Urinary bladder (tissue), 4 donors: ENCODE results near the gene SLC6A8. TPM values are rescaled to one million over a fixed set of nuclear protein-coding genes. Genes with fewer than 3 reads are reported as not detected.

Experiments
- DNase-seq: peaks from one replicate; pipeline ENCODE4 v3.0.0-alpha.2; 2015; ENCODE audit errors: extremely low spot score
- H3K27ac ChIP-seq: one replicate; pipeline ENCODE4 v1.5.1; 2013; ENCODE audit warnings: low read depth, mild to moderate bottlenecking, moderate library complexity
- H3K36me3 ChIP-seq: one replicate; pipeline ENCODE4 v1.6.1; 2013; ENCODE audit warnings: mild to moderate bottlenecking, moderate library complexity; ENCODE audit not compliant: insufficient read depth
- H3K4me1 ChIP-seq: one replicate; pipeline ENCODE4 v1.6.1; 2013; ENCODE audit warnings: mild to moderate bottlenecking, moderate library complexity; ENCODE audit not compliant: insufficient read depth
- H3K4me3 ChIP-seq: one replicate; pipeline ENCODE4 v1.5.1; 2013; ENCODE audit warnings: low read depth, low read length
- WGBS: extraction: QIAGEN DNeasy Blood & Tissue Kit; methylation state at CpG from one replicate; pipeline ENCODE4 v1.1.7; 2013; 5-methylcytosine and 5-hydroxymethylcytosine counted together
- polyA plus RNA-seq: library from polyadenylated mRNA; stranded (reverse); fragments of 200-250 nt; gene quantifications from one replicate; pipeline ENCODE4 v1.2.3, GENCODE V29; 2013
- total RNA-seq: library from RNA; depleted of rRNA; stranded (reverse); fragments of >200 nt; gene quantifications from one replicate; pipeline ENCODE4 v1.2.3, GENCODE V29; 2014
- donor health status: healthy with polysubstance abuse.
- donor health status: healthy.

The SLC6A8 gene
- total and polyA plus RNA-seq, 2 donors: 10.0 to 76.1 TPM

GRCh38 chrX:153709726-153710674 is 22.3 kb downstream of the SLC6A8 start:
- DNase-seq: no peak
- Histone ChIP-seq H3K4me1 (no peaks in the 10 kb centered on the region), H3K36me3 (no peaks in the 10 kb centered on the region), H3K27ac (no peak overlapping the region), H3K4me3 (no peak overlapping the region)
- WGBS: 89% methylated on average over 27 of the region's 27 CpGs

GRCh38 chrX:153714256-153714655 is 26.5 kb downstream of the SLC6A8 start:
- DNase-seq: no peak
- H3K4me1 ChIP-seq: no peaks in the 10 kb centered on the region
- no peak overlapping the region for H3K4me3 ChIP-seq
- H3K27ac ChIP-seq: no peak overlapping the region
- 64% methylated on average over 3 of the region's 3 CpGs for WGBS
- no peaks in the 10 kb centered on the region for H3K36me3 ChIP-seq

- H3K4me1 ChIP-seq: no peaks in the 10 kb centered on the region
- no peak overlapping the region for H3K4me3 ChIP-seq
- H3K27ac ChIP-seq: no peak overlapping the region
- DNase-seq: no peak
- peaks cover 2% of the 10 kb centered on the region for H3K36me3 ChIP-seq
- 96% methylated on average over 9 of the region's 9 CpGs for WGBS
Observed at GRCh38 chrX:153717445-153717844, 29.7 kb downstream of the SLC6A8 start.

GRCh38 chrX:153719238-153719637 is 31.5 kb downstream of the SLC6A8 start:
- Histone ChIP-seq H3K27ac (no peak overlapping the region), H3K4me1 (no peaks in the 10 kb centered on the region), H3K36me3 (peaks cover 2% of the 10 kb centered on the region), H3K4me3 (no peak overlapping the region)
- no peak for DNase-seq
- WGBS: 93% methylated on average over 2 of the region's 2 CpGs

- WGBS: 92% methylated on average over 2 of the region's 2 CpGs
- DNase-seq: no peak
- H3K4me1 ChIP-seq: no peaks in the 10 kb centered on the region
- H3K4me3 ChIP-seq: no peak overlapping the region
- peaks cover 2% of the 10 kb centered on the region for H3K36me3 ChIP-seq
- H3K27ac ChIP-seq: no peak overlapping the region
Observed at GRCh38 chrX:153719701-153720100, 32.0 kb downstream of the SLC6A8 start.

GRCh38 chrX:153722704-153723350 is 35.1 kb downstream of the SLC6A8 start:
- H3K4me1 ChIP-seq: no peaks in the 10 kb centered on the region
- H3K36me3 ChIP-seq: peaks cover 2% of the 10 kb centered on the region
- peak overlapping the region; percentile 76 for H3K4me3 ChIP-seq
- peak overlapping the region; percentile 88 for H3K27ac ChIP-seq
- WGBS: 43% methylated on average over 12 of the region's 12 CpGs
- DNase-seq: no peak

- DNase-seq: no peak
- no peaks in the 10 kb centered on the region for H3K4me1 ChIP-seq
- H3K36me3 ChIP-seq: peaks cover 2% of the 10 kb centered on the region
- peak overlapping the region; percentile 76 for H3K4me3 ChIP-seq
- H3K27ac ChIP-seq: peak overlapping the region; percentile 88
- under 1% methylated on average over 78 of the region's 78 CpGs for WGBS
Observed at GRCh38 chrX:153723351-153724251, 35.9 kb downstream of the SLC6A8 start.

- no peaks in the 10 kb centered on the region for H3K4me1 ChIP-seq
- DNase-seq: peak; percentile 53
- peak within 1 kb of the TSS; percentile 76 for H3K4me3 ChIP-seq
- WGBS: under 1% methylated on average over 67 of the region's 88 CpGs
- peak within 1 kb of the TSS; percentile 89 for H3K27ac ChIP-seq
- peaks cover 2% of the 10 kb centered on the region for H3K36me3 ChIP-seq
Observed at GRCh38 chrX:153724252-153725038, 36.7 kb downstream of the SLC6A8 start, which contains the start of the genes ABCD1 and BCAP31. Gene ABCD1 (plus strand): TSS chrX:153724856. CDS start chrX:153725267, 411 bp downstream. Gene BCAP31 (minus strand): TSS chrX:153724387. CDS start chrX:153723244, 1,143 bp downstream.

- peak overlapping the region; percentile 53 for H3K4me3 ChIP-seq
- H3K27ac ChIP-seq: peak overlapping the region; percentile 89
- WGBS: 71% methylated on average over 55 of the region's 55 CpGs
- no peaks in the 10 kb centered on the region for H3K36me3 ChIP-seq
- H3K4me1 ChIP-seq: no peaks in the 10 kb centered on the region
- no peak for DNase-seq
Observed at GRCh38 chrX:153725039-153725831, 37.5 kb downstream of the SLC6A8 start.

GRCh38 chrX:153725832-153726285 is 38.1 kb downstream of the SLC6A8 start:
- WGBS: 81% methylated on average over 35 of the region's 35 CpGs
- H3K27ac ChIP-seq: peak overlapping the region; percentile 86
- no peak overlapping the region for H3K4me3 ChIP-seq
- no peaks in the 10 kb centered on the region for H3K36me3 ChIP-seq
- DNase-seq: no peak
- H3K4me1 ChIP-seq: no peaks in the 10 kb centered on the region

GRCh38 chrX:153726286-153727122 is 38.8 kb downstream of the SLC6A8 start:
- no peak for DNase-seq
- Histone ChIP-seq H3K4me3 (peak overlapping the region; percentile 3), H3K4me1 (no peaks in the 10 kb centered on the region), H3K36me3 (no peaks in the 10 kb centered on the region), H3K27ac (peak overlapping the region; percentile 86)
- 4% methylated on average over 34 of the region's 35 CpGs for WGBS
